Activated CD8-positive, alpha-beta memory T cell treated with anti-CD3 and anti-CD28 coated beads for 4 hours (primary cell): ENCODE results near the gene MTX2.
"Not testable (repeated sequence)": the region's sequence is repeated elsewhere in the genome, so short reads cannot be mapped to it uniquely, and the experiment has no call there.

Source experiments
- DNase-seq, 2 donors: peaks; one replicate each; pipeline ENCODE4 v3.0.0-alpha.2; 2020; ENCODE audit warnings: low read depth in 2 of 2

Gene MTX2

GRCh38 chr2:176285321-176285720, 16.1 kb downstream of the MTX2 start:
- DNase-seq: no peak

GRCh38 chr2:176291335-176291734, 22.1 kb downstream of the MTX2 start:
- DNase-seq: no peak

GRCh38 chr2:176291809-176292283, 22.6 kb downstream of the MTX2 start:
- DNase-seq: no peak

- no peak for DNase-seq
Observed at GRCh38 chr2:176292608-176293007, 23.4 kb downstream of the MTX2 start.

GRCh38 chr2:176293334-176293733, 24.1 kb downstream of the MTX2 start:
- DNase-seq: no peak

- DNase-seq: no peak
Observed at GRCh38 chr2:176297067-176297466, 27.8 kb downstream of the MTX2 start.

GRCh38 chr2:176297737-176298136, 28.5 kb downstream of the MTX2 start:
- DNase-seq: no peak

- DNase-seq: not testable (repeated sequence)
Observed at GRCh38 chr2:176306020-176306419, 36.8 kb downstream of the MTX2 start.

- no peak for DNase-seq
Observed at GRCh38 chr2:176317199-176317598, 48.0 kb downstream of the MTX2 start.

GRCh38 chr2:176317623-176318065, 48.4 kb downstream of the MTX2 start:
- DNase-seq: no peak

GRCh38 chr2:176321916-176322315, 52.7 kb downstream of the MTX2 start:
- no peak for DNase-seq

- DNase-seq: no peak
Observed at GRCh38 chr2:176324862-176325261, 55.6 kb downstream of the MTX2 start.

GRCh38 chr2:176325732-176326131, 56.5 kb downstream of the MTX2 start:
- no peak for DNase-seq

GRCh38 chr2:176328149-176328548, 58.9 kb downstream of the MTX2 start:
- no peak for DNase-seq

- DNase-seq: no peak
Observed at GRCh38 chr2:176330612-176331011, 61.4 kb downstream of the MTX2 start.

- DNase-seq: no peak
Observed at GRCh38 chr2:176331646-176332045, 62.4 kb downstream of the MTX2 start.

- DNase-seq: no peak
Observed at GRCh38 chr2:176334729-176335128, 65.5 kb downstream of the MTX2 start.

GRCh38 chr2:176338395-176338794, 69.2 kb downstream of the MTX2 start:
- DNase-seq: no peak

GRCh38 chr2:176339208-176339607, 70.0 kb downstream of the MTX2 start:
- no peak for DNase-seq

GRCh38 chr2:176356251-176356650, 87.0 kb downstream of the MTX2 start:
- DNase-seq: no peak

GRCh38 chr2:176364273-176364977, 95.2 kb downstream of the MTX2 start:
- no peak for DNase-seq

GRCh38 chr2:176368349-176368748, 99.1 kb downstream of the MTX2 start:
- no peak for DNase-seq

- DNase-seq: no peak
Observed at GRCh38 chr2:176370467-176371171, 101.4 kb downstream of the MTX2 start.
